Measurements from ENCODE around the gene PLXNB3.

PLXNB3 gene

DNA sequence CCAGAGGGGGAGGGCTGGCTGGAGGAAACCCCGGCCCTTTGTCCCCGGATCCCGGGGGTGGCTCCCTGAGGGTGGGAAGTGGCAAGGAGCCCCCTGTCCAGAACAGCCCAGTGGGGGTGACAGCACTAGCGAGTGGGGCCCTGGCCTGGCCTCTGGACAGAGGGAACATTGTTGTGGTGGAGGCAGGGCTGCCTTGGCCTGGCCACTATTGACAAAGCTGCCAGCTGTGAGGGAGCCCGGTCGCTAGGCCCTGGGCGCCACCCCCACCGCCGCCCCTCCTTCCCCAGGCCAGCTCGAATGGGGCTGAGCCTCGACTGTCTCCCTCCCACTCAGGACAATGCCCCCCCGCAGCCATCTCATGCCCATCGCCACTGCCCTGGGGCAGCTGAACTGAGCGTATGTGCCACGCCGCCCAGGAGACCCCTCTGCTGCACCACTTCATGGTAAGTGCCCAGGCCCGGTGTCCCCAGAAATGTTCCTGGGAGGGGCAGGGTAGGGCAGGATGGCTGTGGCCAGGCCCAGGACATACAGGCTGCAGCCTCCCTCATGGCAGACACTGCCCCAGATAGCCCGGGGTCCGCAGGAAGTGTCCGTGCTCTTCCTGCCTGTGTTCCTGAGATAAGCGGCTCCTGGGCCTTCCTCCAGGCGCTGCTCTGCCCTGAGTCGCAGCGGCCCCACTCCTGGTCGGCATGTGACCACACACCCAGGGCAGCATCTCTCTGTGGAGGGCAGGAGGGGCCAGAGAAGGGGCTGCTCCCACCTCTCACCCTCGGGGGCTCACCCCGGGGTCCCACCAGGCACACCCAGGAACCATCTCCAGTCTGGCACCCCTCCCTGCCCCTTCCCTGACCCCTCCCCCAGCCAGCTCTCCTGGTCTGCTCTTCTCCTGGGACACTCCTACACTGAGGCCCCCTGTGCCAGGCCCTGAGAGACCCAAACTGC, 1.4 kb downstream of the PLXNB3 start:
- H3K4me3 Mint-ChIP-seq, result no peak overlapping the region
- no peaks in the 10 kb centered on the region for H3K27me3 Mint-ChIP-seq
- no peaks in the 10 kb centered on the region for H3K9me3 Mint-ChIP-seq
- peaks cover 13% of the 10 kb centered on the region for H3K4me1 Mint-ChIP-seq
- no peak overlapping the region for H3K27ac Mint-ChIP-seq
- no peaks in the 10 kb centered on the region for H3K36me3 Mint-ChIP-seq

DNA sequence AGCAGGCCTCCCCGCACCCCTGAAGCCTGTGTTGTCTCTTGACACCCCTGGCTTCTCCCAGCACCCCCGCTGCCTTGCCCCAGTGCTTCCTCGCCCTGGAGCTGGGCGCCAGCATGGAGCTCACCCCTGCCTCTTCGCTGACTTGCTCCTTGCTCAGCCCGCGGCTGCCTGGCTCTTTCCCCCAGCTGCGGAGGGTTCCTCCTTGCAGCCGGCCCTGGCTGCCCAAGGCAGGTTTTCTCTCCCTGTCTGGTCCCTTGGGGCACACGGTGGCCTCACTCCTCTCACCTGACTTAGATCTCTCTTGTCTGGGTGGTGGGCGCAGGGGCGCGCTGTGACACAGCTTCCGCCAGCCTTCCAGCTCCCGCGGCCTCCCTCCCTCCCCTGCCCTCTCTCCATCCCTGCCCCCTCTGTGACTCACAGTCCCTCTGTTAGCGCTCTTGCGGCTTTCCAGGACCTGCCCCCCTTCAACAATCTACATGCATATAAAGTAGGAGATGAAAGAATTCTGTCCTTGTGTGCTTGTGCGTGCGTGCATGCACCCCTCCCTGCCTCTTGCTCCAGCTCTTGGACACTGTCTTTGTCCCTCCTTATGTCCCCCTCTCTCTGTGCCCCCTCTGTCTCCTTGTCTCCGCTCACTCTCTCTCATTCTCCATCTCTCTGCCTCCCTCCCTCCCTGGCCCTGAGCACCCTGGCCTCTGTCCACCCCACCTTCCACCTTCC, 2.2 kb downstream of the PLXNB3 start:
- peaks cover 13% of the 10 kb centered on the region for H3K4me1 Mint-ChIP-seq
- no peak overlapping the region for H3K27ac Mint-ChIP-seq
- no peaks in the 10 kb centered on the region for H3K9me3 Mint-ChIP-seq
- no peaks in the 10 kb centered on the region for H3K27me3 Mint-ChIP-seq
- H3K4me3 Mint-ChIP-seq, result no peak overlapping the region
- no peaks in the 10 kb centered on the region for H3K36me3 Mint-ChIP-seq

DNA sequence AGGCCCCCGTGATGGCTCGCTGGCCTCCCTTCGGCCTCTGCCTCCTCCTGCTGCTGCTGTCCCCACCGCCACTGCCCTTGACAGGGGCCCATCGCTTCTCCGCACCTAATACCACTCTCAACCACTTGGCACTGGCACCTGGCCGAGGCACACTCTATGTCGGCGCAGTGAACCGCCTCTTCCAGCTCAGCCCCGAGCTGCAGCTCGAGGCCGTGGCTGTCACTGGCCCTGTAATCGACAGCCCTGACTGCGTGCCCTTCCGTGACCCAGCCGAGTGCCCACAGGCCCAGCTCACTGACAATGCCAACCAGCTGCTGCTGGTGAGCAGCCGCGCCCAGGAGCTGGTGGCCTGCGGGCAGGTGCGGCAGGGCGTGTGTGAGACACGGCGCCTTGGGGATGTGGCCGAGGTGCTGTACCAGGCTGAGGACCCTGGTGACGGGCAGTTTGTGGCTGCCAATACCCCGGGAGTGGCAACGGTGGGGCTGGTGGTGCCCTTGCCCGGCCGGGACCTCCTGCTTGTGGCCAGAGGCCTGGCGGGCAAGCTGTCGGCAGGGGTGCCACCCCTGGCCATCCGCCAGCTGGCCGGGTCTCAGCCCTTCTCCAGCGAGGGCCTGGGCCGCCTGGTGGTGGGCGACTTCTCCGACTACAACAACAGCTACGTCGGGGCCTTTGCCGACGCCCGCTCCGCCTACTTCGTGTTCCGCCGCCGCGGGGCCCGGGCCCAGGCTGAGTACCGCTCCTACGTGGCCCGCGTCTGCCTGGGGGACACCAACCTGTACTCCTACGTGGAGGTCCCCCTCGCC, 3.0 kb downstream of the PLXNB3 start:
- H3K27ac Mint-ChIP-seq, result no peak overlapping the region
- H3K4me1 Mint-ChIP-seq, result peaks cover 13% of the 10 kb centered on the region
- no peaks in the 10 kb centered on the region for H3K36me3 Mint-ChIP-seq
- H3K9me3 Mint-ChIP-seq, result no peaks in the 10 kb centered on the region
- no peak overlapping the region for H3K4me3 Mint-ChIP-seq
- no peaks in the 10 kb centered on the region for H3K27me3 Mint-ChIP-seq

DNA sequence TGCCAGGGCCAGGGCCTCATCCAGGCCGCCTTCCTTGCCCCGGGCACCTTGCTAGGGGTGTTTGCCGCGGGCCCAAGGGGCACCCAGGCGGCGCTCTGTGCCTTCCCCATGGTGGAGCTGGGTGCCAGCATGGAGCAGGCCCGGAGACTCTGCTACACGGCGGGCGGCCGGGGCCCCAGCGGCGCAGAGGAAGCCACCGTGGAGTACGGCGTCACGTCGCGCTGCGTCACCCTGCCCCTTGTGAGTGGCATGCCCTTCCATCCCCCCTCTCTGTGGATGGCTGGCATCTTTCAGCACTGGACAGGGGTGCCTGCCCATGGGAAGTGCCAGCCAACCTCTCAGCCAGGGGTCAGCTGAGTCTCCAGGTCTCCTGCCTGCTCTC, 3.6 kb downstream of the PLXNB3 start:
- no peaks in the 10 kb centered on the region for H3K9me3 Mint-ChIP-seq
- H3K36me3 Mint-ChIP-seq, result no peaks in the 10 kb centered on the region
- peaks cover 13% of the 10 kb centered on the region for H3K4me1 Mint-ChIP-seq
- H3K27me3 Mint-ChIP-seq, result no peaks in the 10 kb centered on the region
- no peak overlapping the region for H3K4me3 Mint-ChIP-seq
- no peak overlapping the region for H3K27ac Mint-ChIP-seq

DNA sequence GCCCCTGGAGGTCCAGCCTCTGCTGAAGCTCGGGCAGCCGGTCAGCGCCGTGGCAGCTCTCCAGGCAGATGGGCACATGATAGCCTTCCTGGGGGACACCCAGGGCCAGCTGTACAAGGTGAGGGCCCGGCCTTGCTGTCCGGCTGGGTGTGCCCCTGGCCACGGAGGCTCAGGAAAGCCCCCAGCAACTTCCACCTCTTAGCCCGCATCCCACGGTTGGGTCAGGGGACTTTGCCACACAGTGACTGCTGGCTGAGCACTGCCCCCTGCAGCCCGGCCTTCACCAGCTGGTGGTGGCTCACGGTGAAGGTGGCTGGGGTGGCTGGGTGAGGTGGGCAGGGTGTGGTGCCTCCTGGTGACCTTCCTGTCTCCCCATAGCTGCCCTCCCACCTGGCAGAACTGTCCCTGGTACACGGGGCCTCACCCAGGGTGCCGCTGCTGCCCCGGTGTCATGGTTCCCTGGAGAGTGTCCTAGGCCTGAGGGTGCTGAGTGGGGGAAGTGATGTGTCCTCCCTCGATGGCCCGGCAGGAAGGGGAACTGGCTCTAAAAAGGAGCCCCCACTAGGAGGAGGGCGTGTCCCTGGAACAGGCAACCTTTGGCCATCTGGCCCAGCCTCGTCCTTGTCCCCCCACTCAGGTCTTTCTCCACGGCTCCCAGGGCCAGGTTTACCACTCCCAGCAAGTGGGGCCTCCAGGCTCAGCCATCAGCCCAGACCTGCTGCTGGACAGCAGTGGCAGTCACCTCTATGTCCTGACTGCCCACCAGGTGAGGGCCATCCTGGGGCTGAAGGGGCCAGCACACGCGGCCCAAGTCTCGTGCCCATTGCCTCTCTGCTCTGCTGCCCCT, 4.5 kb downstream of the PLXNB3 start:
- Mint-ChIP-seq H3K4me1 (peaks cover 13% of the 10 kb centered on the region), H3K36me3 (no peaks in the 10 kb centered on the region), H3K27me3 (no peaks in the 10 kb centered on the region), H3K9me3 (no peaks in the 10 kb centered on the region), H3K4me3 (no peak overlapping the region), H3K27ac (no peak overlapping the region)

DNA sequence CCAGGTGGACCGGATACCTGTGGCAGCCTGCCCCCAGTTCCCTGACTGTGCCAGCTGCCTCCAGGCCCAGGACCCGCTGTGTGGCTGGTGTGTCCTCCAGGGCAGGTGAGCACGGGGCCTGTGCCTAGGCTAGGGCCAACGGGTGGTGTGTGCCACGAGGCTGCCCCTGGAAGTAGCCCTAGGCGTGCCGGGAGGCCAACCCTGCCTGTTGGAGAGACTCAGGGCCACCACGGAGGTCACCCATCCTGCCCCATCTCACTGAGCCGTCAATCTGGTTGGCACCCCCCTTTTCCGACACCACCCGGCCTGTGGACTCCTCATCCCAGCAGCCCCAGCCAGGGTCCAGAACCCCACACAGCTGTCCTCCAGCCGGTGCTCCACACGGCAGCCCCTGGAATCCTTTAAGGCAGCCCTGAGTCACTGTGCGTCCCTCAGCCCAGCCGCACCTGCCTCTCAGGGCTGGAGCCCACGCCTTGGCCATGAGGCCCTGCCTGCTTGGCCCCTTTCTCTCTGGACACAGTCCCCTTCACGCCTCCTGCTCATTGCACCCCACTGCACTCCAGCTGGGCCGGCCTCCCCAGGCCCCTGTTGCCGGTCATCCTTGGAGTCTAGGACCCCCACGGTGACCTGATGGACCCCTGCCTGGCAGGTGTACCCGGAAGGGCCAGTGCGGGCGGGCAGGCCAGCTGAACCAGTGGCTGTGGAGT, 5.3 kb downstream of the PLXNB3 start:
- no peak overlapping the region for H3K4me3 Mint-ChIP-seq

DNA sequence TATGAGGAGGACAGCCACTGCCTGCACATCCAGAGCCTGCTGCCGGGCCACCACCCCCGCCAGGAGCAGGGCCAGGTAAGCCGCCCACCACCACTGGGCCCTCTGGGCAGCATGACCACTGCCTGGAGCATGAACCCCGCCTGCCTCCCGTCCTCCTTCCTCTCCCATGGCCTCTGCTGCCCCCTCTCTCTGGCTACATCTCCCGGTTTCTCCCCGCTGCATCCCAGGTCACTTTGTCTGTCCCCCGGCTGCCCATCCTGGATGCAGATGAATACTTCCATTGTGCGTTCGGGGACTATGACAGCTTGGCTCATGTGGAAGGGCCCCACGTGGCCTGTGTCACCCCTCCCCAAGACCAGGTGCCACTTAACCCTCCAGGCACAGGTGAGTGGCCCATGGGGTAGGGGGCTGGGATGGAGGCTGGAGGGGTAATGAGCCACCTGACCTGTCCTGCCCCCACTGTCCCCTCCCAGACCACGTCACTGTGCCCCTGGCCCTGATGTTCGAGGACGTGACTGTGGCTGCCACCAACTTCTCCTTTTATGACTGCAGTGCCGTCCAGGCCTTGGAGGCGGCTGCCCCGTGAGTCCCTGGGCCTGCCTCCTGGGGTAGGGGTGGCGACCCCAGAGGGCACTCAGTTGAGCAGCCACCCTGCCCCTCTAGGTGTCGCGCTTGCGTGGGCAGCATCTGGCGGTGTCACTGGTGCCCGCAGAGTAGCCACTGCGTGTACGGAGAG, 6.0 kb downstream of the PLXNB3 start:
- peaks cover 9% of the 10 kb centered on the region for H3K4me1 Mint-ChIP-seq
- no peak overlapping the region for H3K4me3 Mint-ChIP-seq
- H3K9me3 Mint-ChIP-seq, result no peaks in the 10 kb centered on the region
- no peaks in the 10 kb centered on the region for H3K36me3 Mint-ChIP-seq
- no peaks in the 10 kb centered on the region for H3K27me3 Mint-ChIP-seq
- H3K27ac Mint-ChIP-seq, result no peak overlapping the region

More for the DNA sequence above, 5.3 kb downstream of the PLXNB3 start:
- H3K4me1 Mint-ChIP-seq, result peaks cover 9% of the 10 kb centered on the region
- H3K27me3 Mint-ChIP-seq, result no peaks in the 10 kb centered on the region
- no peaks in the 10 kb centered on the region for H3K36me3 Mint-ChIP-seq
- no peaks in the 10 kb centered on the region for H3K9me3 Mint-ChIP-seq
- no peak overlapping the region for H3K27ac Mint-ChIP-seq

DNA sequence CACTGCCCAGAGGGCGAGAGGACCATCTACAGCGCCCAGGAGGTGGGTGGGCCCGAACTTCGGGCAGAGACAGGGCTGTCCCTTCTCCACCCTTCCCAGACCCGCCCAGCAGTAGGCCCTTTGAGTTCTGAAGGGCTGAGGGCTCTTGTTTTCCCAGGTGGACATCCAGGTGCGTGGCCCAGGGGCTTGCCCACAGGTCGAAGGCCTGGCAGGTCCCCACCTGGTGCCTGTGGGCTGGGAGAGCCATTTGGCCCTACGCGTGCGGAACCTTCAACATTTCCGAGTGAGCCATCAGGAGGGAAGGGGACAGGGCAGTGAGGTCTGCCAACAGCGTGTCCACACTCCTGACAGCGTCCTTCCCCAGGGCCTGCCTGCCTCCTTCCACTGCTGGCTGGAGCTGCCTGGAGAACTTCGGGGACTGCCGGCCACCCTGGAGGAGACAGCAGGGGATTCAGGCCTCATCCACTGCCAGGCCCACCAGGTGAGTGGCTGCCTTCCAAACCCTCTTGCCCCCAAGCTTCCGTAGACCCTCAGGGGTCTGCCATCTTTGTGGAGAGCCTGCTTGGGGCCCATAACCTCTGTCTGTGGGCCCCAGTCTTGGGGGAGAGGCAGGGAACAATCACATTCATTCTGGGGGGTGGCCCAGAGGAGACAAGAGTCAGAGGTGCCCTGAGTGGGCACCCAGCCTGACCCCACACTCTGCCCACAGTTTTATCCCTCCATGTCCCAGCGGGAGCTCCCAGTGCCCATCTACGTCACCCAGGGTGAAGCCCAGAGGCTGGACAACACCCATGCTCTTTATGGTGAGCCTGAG, 6.8 kb downstream of the PLXNB3 start:
- H3K27me3 Mint-ChIP-seq, result no peaks in the 10 kb centered on the region
- no peak overlapping the region for H3K4me3 Mint-ChIP-seq
- H3K9me3 Mint-ChIP-seq, result no peaks in the 10 kb centered on the region
- peaks cover 9% of the 10 kb centered on the region for H3K4me1 Mint-ChIP-seq
- H3K36me3 Mint-ChIP-seq, result no peaks in the 10 kb centered on the region
- H3K27ac Mint-ChIP-seq, result no peak overlapping the region

DNA sequence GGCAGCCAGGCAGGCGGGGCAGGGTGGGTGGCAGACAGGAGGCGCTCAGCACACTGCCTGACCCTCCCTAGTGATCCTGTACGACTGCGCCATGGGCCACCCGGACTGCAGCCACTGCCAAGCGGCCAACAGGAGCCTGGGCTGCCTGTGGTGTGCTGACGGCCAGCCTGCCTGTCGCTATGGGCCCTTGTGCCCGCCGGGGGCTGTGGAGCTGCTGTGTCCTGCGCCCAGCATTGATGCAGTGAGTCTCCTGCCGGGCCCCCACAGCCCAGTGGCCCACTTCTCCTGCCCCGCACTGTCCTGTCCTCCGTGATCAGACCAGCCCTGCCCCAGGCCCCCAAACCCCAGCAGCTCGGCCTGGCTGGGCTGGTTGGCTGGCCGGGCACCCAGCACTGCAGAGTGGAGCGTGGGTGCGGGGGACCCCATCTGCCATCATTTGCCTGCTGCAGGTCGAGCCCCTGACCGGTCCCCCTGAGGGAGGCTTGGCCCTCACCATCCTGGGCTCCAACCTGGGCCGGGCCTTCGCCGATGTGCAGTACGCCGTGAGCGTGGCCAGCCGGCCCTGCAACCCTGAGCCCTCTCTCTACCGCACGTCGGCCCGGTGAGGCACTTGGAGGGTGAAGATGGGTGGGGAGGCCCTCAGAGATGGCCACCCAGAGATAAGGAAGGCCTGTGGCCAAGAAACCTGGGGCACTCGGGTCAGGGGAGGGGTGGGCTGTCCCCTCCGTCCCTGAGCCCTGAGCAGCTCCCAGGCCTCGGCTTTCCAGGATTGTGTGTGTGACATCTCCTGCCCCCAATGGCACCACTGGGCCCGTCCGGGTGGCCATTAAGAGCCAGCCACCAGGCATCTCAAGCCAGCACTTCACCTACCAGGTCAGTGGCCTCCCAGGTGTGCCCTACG, 7.6 kb downstream of the PLXNB3 start:
- H3K27me3 Mint-ChIP-seq, result no peaks in the 10 kb centered on the region
- H3K9me3 Mint-ChIP-seq, result no peaks in the 10 kb centered on the region
- H3K4me1 Mint-ChIP-seq, result peaks cover 3% of the 10 kb centered on the region
- no peak overlapping the region for H3K27ac Mint-ChIP-seq
- H3K4me3 Mint-ChIP-seq, result no peak overlapping the region
- no peaks in the 10 kb centered on the region for H3K36me3 Mint-ChIP-seq

DNA sequence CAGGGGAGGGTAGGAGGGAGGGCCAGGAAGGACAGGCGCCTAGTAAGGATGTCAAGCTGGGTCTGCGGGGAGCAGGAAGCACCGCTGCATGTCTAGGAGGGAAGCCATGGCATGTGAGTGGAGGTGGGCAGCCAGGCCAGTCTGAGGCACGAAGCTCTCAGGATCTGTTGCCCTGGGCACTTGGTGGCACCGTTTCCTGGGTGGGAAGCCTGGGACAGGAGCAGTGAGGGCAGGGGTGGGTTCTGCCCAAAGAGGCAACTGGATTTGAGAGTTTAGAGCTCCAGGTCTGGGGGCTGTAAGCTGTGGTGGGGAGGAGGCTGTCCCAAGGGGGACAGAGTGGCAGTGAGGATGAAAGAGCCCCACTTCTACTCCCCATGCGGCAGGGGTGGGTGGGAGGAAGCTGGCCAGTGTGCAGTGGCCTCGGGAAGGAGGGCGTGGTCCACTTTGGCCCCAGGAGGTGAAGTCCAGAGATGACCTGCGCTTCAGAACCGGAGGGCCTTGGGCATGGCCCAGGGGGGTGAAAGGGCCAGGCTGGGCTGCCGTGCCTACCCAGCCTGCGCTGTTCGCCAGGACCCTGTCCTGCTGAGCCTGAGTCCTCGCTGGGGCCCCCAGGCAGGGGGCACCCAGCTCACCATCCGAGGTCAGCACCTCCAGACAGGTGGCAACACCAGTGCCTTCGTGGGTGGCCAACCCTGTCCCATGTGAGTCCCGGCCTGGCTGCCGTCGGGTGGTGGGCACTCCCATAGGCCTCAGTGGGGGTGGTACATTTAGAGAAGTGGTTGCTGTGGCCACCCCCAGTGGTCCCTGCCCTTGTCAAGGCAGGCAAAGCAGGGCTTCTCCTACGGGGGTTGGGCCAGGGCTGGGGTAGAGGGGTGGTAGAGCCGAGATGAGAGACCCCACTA, 8.5 kb downstream of the PLXNB3 start:
- H3K4me3 Mint-ChIP-seq, result no peak overlapping the region
- H3K9me3 Mint-ChIP-seq, result no peaks in the 10 kb centered on the region
- peaks cover 3% of the 10 kb centered on the region for H3K4me1 Mint-ChIP-seq
- no peaks in the 10 kb centered on the region for H3K36me3 Mint-ChIP-seq
- no peaks in the 10 kb centered on the region for H3K27me3 Mint-ChIP-seq
- H3K27ac Mint-ChIP-seq, result no peak overlapping the region

DNA sequence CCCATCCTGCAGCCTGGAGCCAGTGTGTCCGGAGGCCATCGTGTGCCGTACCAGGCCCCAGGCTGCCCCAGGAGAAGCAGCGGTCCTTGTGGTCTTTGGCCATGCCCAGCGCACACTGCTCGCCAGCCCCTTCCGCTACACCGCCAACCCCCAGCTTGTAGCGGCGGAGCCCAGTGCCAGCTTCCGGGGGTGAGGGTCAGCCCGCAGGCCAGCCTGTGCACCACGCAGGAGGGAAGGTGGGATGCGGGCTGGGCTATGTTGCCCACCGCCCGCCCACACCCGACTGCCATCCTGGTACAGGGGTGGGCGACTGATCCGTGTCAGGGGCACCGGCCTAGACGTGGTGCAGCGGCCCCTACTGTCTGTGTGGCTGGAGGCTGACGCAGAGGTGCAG, 9.2 kb downstream of the PLXNB3 start:
- Mint-ChIP-seq H3K36me3 (no peaks in the 10 kb centered on the region), H3K27me3 (no peaks in the 10 kb centered on the region), H3K9me3 (no peaks in the 10 kb centered on the region), H3K4me1 (no peaks in the 10 kb centered on the region), H3K27ac (no peak overlapping the region), H3K4me3 (no peak overlapping the region)
